HG03521 (cell line): Measurements from ENCODE around the gene PATE1.
"Not testable (repeated sequence)": the region's sequence is repeated elsewhere in the genome, so short reads cannot be mapped to it uniquely, and the experiment has no call there.

Source experiments
- ATAC-seq: cut with Tn5 transposase; IDR thresholded peaks from one replicate; pipeline ENCODE4 v1.9.1; 2021; ENCODE audit warnings: mild to moderate bottlenecking, moderate library complexity; ENCODE audit not compliant: unreplicated experiment

PATE1 gene, protein sequence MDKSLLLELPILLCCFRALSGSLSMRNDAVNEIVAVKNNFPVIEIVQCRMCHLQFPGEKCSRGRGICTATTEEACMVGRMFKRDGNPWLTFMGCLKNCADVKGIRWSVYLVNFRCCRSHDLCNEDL

DNA sequence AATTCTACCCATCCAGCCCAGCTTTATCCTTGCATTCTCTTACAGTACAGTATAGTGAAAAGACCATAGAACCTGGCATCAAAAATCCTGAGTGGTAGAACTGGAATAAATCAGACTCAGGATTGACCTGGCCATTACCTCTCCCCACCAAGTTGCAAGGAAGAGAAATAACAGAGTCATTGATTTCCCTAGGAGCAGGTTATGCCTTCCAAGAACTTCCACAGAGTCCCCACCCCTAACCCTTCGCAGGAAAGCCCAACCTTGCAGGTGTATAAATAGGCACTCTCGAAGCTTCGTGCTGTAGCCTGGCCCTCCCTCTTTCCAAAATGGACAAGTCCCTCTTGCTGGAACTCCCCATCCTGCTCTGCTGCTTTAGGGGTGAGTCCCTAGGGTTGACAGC is at the start of gene PATE1:
Gene PATE1 (plus strand): TSS at position 301 of the 400 bp plus-strand sequence. CDS start 26 bp downstream, at position 327.
- no peak for ATAC-seq

DNA sequence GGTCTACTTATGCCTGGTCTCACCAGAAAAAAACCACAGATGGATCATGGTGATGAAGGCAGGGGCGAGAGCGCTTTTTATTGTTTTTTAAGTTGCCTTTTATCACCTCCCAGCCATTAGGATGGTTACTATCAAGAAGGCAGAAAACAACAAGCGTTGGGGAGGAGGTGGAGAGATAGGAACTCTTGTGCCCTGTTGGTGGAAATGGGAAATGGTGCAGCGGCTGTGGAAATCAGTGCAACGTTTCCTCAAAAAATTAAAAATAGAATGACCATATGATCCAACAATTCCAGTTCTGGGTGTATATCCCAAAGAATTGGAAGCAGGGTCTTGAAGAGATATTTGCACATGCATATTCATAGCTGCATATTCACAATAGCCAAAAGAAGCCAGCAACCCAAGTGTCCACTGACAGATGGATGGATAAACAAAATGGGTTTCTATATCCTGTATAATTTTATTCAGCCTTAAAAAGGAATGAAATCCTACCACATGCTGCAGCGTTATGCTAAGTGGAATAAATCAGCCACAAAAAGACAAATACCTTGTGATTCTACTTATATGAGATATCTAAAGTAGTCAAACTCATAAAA is 45.0 kb upstream of the PATE1 start:
- no peak for ATAC-seq

DNA sequence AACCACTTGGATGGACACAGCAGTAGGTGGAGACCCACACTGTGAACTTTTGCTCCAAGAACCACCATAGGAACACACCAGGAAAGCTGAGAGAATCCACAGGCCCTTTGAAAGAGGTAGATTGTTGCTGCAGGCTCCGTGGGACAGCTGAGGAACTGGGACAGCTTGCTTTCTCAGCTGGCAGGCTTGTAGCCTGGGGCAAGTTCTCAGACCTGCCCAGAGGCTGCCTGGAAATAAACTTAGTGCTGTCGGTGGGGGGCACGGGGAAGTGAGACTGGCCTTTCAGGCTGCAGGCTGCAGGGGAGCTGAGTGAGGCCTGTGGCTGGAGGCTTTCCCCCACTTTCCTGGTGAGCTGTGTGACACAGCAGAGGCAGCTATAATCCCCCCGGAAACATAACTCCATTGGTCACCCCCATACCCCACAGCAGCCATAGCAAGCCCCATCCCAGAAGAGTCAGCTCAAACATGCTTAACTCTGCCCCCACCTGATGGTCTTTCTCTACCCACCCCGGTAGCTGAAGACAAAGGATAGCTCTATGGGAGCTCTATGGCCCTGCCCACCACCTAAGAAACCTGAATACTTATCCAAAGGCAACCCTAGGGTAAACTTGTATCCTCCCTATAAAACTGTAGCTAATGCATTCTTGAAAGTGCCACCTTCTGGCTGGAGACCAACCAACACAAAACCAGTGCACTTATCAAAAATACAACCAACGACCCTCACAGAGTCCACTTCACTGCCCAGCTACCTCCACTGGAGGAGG is 44.0 kb upstream of the PATE1 start:
- no peak for ATAC-seq

DNA sequence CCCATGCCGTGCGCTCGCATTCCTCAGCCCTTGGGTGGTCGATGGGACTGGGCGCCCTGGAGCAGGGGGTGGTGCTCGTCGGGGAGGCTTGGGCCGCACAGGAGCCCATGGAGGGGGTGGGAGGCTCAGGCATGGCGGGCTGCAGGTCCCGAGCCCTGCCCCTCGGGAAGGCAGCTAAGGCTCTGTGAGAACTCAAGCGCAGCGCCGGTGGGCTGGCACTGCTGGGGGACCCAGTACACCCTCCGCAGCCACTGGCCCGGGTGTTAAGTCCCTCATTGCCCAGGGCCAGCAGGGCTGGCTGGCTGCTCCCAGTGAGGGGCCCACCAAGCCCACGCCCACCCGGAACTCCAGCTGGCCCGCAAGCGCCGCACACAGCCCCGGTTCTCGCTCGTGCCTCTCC is 41.4 kb upstream of the PATE1 start:
- ATAC-seq, result not testable (repeated sequence)

DNA sequence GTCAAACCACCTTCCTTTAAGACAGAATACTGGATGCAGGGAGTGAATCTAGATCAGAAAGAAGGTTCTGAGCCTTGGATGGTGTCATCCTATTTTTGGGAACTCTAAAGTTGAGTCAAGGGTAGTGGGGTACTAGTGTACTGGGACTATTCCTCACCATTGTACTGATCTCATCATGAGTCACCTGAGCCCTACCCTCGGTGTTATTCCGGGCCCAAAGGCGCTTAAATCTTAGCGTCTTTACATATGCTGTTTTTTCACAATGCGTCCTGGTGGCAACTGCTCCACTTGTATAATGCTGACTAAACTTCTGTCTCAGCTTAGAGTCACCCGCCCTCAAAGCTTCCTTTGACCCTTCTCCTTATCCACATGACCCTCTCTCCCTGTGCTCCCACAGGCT is 25.3 kb upstream of the PATE1 start:
- no peak for ATAC-seq

DNA sequence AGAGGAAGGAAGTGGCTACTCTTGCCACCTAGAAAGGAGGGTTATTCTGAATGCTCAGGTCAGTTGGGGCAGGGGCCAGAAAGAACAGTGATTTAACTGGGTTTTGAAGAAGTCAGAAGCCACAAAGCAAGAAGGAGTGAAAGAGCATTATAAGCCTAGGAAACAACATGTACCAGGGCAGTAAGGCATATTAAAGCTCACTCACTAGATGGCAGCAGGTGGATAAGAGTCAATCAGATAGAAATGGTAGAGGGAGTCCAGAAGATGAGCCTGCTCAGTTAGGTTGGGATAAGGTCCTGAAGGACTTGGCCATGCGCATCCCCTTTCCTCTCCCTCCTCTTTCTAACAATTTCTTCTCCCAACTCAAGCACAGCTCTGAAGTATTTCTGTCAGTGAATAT is 22.0 kb upstream of the PATE1 start:
- no peak for ATAC-seq

DNA sequence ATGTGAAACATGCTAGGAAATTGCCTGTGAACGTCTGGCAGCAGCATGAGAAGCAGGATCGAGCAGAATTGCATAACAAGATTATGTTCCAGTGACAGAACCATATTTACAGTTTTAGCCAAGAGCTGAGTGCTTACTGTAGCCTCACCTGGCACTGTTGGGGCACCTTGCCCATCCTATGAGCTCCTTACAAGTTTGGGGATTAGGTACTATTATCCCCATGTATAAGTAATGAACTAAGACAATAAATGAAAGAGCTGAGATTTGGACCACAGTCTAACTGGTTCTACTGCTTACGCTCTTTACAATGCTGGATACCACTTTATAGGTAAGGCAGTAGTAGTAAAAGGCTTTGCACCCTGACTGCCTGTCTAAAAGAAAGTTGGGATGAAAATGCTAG is 17.1 kb upstream of the PATE1 start:
- ATAC-seq, result no peak

DNA sequence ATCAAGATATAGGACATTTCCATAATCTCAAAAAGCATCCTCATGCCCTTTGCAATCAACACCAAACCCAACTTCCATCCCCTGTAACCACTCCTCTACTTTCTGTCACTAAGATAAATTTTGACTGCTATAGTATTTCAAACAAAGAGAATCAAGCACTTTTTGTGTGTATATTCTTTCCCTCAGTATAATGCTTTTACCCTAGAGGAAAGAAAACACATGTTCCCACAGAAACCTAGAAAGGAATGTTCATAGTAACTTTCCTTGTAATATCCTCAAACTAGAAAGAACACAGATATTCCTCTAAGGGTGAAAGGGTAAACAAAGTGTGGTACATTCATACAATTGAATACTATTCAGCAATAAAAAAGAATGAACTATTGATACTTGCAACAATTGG is 5.5 kb upstream of the PATE1 start:
- no peak for ATAC-seq

DNA sequence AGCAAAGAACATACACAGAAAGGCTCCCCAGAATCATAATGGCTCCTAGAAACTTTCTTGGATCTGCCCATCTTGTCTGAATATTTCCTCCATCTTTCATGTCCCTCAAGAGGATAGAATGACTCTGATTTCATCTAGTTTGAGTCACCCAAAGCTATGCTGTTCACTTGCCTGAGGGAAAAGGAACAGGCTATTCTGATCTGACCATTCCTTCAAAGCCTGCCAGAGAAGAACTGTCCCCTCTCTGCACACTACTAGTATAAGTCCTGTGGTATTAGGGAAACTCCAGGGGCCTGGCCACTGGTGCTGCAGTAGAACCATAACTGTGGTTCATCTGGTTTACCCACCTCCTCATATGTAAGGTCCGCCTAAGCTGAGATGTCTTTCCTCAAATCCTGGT is 2.4 kb upstream of the PATE1 start:
- no peak for ATAC-seq

DNA sequence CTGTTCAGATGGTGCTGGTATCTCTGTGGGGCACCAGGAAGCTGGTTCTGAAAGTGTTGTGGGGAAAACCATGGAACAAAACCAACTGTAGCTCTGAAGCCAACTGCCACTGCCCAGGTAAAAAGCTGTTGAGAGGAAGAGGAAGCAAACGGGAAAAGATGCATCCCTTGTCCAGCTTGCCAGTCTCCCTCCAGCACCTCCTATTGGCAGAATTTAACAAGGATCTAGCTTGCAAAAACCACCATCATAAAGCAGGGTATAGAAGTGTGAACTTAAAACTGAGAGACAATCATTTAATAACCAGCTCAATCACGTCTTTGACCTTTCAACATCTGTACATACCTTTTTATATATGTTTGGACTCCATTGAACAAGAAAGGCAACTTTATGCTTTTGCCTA is 4.5 kb downstream of the PATE1 start:
- ATAC-seq, result no peak

DNA sequence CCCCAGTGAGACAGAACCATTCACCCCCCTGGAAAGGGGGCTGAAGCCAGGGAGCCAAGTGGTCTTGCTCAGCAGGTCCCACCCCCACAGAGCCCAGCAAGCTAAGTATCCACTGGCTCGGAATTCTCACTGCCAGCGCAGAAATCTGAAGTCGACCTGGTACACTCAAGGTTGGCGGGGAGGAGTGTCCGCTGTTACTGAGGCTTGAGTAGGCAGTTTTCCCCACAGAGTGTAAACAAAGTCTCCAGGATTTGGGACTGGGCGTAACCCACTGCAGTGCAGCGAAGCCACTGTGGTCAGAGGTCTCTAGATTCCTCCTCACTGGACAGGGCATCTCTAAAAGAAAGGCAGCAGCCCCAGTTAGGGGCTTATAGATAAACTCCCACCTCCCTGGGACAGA is 10.0 kb downstream of the PATE1 start:
- ATAC-seq, result no peak

DNA sequence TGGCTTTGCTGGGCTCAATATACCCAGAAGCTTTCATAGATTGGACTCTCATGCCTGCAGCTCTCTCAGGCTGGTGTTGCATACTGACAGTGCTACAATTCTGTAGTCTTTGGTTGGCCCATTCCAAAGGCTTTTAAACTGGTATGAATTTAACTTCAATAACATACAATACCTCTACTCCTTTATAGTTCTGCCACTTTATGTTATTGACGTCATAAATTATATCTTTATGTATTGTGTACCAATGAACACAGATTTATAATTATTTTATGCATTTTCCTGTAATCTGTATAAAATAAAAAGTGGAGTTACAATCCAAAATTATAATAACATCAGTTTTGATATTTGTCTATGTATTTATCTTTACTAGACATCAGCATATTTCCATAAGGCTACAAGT is 16.4 kb downstream of the PATE1 start:
- ATAC-seq, result no peak

DNA sequence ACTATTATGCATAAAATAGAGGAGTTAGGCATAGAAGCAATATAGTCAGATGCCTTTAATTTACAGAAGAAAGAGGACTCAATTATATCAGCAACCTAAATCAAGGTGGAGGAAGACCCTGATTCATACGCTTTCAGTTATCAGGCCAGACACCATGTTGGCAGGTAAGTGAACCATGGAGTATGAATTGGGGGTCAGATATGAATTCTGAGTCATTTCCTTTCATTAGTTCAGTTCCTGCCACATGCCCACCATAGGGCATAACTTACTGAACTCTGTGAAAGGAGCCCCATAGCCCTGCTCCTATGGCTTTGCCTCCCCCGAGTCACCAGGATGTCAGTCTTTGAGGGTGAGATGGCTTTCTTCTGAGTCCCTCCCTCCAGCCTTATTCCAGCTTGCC is 17.4 kb downstream of the PATE1 start:
- no peak for ATAC-seq

DNA sequence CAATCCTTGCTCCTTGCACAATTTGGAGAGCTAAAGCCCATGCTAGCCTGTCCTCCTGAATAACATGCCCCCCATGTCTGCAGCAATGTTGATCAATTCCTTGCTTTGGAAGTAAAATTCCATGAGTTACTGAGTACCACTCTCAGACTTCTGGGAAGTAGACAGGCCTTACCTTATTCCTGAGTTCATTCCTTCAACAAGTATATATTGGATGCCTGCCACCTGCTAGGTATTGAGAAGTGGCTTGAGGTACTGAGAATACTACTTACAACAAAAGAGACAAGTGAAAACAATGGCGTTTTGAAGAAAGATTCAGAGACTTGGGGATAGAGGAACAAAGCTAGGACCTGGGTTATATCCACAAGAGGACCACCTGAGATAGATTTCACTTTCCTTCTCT is 20.2 kb downstream of the PATE1 start:
- ATAC-seq, result no peak

DNA sequence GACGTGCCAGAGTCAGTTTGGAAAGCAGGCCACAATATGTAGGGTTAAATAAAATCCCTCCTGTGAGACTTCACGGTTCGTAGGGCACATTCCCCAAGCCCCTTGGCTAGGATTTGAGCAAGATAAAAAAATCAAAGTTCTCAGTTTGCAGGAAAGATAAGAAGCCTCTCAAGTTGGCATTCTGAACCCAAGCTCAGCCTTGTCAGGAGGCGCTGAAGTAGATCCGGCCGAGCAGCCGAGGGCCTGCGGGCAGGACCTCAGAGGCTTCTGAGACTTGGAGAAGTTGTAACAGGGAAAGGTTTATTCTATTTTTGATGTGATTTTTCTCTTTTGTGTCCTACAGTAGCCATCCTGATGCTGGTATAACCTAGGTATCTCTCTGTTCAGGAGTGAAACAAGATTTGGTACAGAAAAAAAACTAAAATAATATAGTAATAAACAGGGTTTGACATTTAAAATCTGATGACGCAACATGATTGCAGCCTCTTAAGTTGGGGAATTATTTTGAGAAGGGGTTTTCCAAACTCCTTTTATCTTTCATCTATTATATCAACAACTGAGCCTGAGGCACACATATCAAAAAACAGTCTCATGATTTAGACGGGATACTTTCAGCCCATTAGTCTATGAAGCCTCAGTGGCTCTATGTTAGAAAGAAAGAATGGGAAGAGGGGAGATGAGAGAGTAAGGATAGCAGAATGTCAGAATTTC is 22.4 kb downstream of the PATE1 start:
- ATAC-seq, result no peak

DNA sequence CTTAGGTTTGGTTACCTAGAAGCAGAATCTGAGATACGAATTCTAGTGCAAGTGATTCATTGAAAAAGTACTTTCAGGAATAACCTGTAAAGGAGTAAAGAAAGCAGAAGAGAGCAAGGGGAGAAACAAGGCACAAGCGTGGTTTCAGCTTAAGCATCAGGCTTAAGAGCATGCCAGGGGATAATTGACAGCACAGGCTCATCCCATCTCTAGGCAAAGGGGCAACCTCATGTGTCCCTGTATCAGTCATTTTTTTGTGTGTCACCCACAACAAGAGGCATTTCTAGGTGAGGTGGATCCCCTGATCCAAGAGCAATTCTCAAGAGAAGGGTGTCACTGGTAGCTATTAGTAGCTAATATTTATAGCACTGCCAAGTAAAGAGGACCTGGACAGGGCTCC is 24.5 kb downstream of the PATE1 start:
- ATAC-seq, result no peak

DNA sequence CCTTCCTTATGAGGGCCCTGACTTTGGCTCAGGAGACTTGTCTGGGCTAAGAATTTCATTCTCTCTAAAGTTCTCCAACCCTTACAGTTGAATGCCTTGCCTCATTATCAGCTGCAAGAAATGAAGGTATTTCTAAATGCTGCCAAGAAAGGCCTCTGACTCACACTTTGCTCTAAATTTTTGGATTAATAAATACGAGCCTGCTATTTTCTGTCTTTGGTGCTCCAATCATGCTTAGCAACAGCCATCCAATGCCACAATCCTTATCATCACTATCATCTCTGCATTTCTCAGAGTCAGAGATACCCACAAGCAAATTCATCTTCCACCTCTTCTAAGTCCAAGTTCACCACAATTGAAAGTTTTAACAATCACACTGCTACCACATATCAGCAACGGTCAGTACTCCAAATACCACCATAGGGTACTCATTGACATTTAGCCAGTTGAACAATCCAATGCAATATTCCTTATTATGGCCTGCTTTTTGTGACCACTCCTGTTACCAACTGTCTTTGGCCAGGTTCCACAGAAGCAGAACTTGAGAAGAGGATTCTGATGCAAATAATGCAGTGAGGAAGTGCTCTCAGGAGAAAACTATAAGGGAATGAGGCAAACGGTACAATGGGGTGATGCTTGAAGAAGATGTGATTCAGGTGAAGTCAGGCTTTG is 26.9 kb downstream of the PATE1 start:
- ATAC-seq, result no peak

DNA sequence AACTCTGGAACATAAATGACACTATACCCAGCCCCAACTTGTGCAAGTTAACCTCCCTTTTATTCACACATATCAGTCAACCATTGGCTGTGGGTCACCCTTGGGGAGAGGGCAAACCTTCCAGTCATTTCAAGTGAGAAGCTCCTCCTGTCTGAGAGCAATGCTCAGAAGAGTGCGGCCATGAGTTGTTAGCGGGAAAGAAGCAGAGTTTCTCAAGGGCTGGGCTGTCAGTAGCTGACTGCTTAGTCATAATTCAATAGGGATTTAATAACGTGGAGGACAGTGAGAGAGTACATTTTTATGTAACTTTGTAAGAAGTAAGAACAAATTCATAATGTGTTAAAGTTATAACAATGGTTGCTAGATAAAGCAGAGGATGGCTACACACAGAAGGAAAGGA is 27.4 kb downstream of the PATE1 start:
- ATAC-seq, result no peak

DNA sequence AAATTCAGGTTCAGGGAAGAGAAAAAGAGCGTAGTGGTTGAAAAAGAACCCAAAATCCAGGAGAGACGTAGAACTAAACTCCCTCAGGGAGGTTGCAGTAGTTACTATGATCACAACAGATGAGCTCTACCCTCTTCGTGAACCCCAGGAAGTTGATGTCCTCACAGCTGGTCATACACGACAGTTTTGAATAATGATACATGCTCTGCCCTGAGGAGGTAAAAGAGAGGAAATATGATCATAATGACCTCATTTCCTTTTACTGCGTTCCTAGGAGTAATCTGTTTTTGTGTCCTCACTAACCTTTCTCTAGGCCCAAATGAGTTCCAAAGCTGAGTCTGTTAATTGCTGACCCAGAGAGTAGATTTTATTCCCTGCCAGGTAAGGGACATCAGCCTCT is 31.2 kb downstream of the PATE1 start:
- no peak for ATAC-seq

DNA sequence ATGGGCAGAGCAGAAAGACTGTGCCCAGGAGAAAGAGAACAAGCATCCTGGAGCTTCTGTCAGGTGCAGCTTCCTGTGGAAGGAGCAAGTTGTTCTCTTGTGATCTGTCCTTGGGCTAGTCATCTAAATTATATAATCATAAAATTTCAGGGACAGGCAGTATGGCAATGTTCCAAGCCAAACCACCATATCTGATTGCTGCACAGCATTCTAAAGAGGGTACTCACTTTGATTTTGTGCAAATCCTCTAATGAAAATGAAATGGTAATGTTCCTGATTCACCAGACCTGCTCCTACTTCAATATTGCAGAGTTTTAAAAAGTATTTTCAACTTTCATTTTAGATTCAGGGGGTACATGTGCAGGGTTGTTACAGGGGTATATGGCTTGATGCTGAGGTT is 32.6 kb downstream of the PATE1 start, which contains the start of gene PATE2:
Gene PATE2 (minus strand): TSS at position 101 of the 400 bp plus-strand sequence. CDS start 55 bp downstream, at position 46.
- no peak for ATAC-seq

DNA sequence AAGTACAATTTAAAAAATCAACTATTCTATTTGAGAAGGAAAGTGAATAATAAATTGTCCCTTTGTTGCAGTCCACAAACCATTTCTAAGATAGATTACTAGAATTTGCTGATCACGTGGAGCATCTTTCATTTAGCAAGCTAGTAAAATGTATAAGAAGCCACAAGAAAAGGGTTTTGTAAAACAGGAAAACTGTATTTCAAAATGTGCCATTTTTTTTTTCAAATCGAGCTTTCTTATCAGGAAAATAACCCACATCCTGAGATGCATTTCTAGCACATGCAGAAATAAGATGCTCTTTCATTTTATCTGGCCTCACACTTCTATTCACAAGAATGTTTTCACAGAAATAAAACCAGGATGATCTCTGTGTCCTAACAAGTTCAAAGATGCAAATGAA is 38.6 kb downstream of the PATE1 start:
- ATAC-seq, result no peak
